Trophoblast cell (in vitro differentiated cells and primary cell): ENCODE data around the gene GIGYF2.

ENCODE experiments used
- DNase-seq, 2 donors: peaks; one replicate each; pipeline ENCODE4 v3.0.0-alpha.2; 2016
- H2AFZ ChIP-seq: 2 replicates; pipeline ENCODE4 v1.6.1; 2013; ENCODE audit warnings: low read length, moderate library complexity, mild to moderate bottlenecking; ENCODE audit not compliant: insufficient read depth, poor library complexity
- H2AK5ac ChIP-seq: 2 replicates; pipeline ENCODE4 v1.6.1; 2013; ENCODE audit warnings: mild to moderate bottlenecking, low read length
- H2BK120ac ChIP-seq: 2 replicates; pipeline ENCODE4 v1.6.1; 2013; ENCODE audit warnings: low read length, mild to moderate bottlenecking, moderate library complexity; ENCODE audit not compliant: insufficient read depth, poor library complexity
- H2BK12ac ChIP-seq: 2 replicates; pipeline ENCODE4 v1.6.1; 2013; ENCODE audit warnings: mild to moderate bottlenecking, low read length, moderate library complexity
- H2BK5ac ChIP-seq: 2 replicates; pipeline ENCODE4 v1.6.1; 2013; ENCODE audit warnings: low read length, low read depth, moderate library complexity, mild to moderate bottlenecking; ENCODE audit not compliant: poor library complexity
- H3K14ac ChIP-seq: 2 replicates; pipeline ENCODE4 v1.6.1; 2013; ENCODE audit warnings: mild to moderate bottlenecking, low read length
- H3K18ac ChIP-seq: 2 replicates; pipeline ENCODE4 v1.6.1; 2013; ENCODE audit warnings: mild to moderate bottlenecking, low read length
- H3K23ac ChIP-seq: 2 replicates; pipeline ENCODE4 v1.6.1; 2013; ENCODE audit warnings: low read length
- H3K27ac ChIP-seq: 2 replicates; pipeline ENCODE4 v1.5.1; 2013; ENCODE audit warnings: low read depth, mild to moderate bottlenecking, inconsistent platforms, low read length, moderate library complexity
- H3K27me3 ChIP-seq: 2 replicates; pipeline ENCODE4 v1.6.1; 2013; ENCODE audit warnings: inconsistent platforms, mild to moderate bottlenecking, low read length, moderate library complexity; ENCODE audit not compliant: insufficient read depth
- H3K36me3 ChIP-seq, 2 experiments: 1 replicate in 1 of 2; 2 replicates in 1 of 2; pipeline ENCODE4 v1.6.1; 2013; ENCODE audit warnings: low read length in 2 of 2, mild to moderate bottlenecking in 2 of 2, moderate library complexity in 1 of 2; ENCODE audit not compliant: insufficient read depth in 2 of 2, control insufficient read depth in 1 of 2
- H3K4ac ChIP-seq: 2 replicates; pipeline ENCODE4 v1.6.1; 2013; ENCODE audit warnings: low read depth, mild to moderate bottlenecking, low read length, moderate library complexity
- H3K4me1 ChIP-seq, 2 experiments: 1 replicate in 1 of 2; 2 replicates in 1 of 2; pipeline ENCODE4 v1.6.1; 2013; ENCODE audit warnings: low read length in 2 of 2, mild to moderate bottlenecking in 2 of 2, moderate library complexity in 1 of 2; ENCODE audit not compliant: insufficient read depth in 2 of 2, control insufficient read depth in 1 of 2
- H3K4me2 ChIP-seq: 2 replicates; pipeline ENCODE4 v1.6.1; 2013; ENCODE audit warnings: inconsistent platforms, mild to moderate bottlenecking, low read length, moderate library complexity
- H3K4me3 ChIP-seq: 2 replicates; pipeline ENCODE4 v1.5.1; 2013; ENCODE audit warnings: mild to moderate bottlenecking, low read depth, low read length, inconsistent platforms
- H3K79me1 ChIP-seq: one replicate; pipeline ENCODE4 v1.6.1; 2013; ENCODE audit warnings: low read length
- H3K79me2 ChIP-seq: 2 replicates; pipeline ENCODE4 v1.6.1; 2013; ENCODE audit warnings: low read length, mild to moderate bottlenecking; ENCODE audit not compliant: control insufficient read depth, insufficient read depth, poor library complexity
- H3K9ac ChIP-seq: 2 replicates; pipeline ENCODE4 v1.6.1; 2013; ENCODE audit warnings: mild to moderate bottlenecking, low read length
- H3K9me3 ChIP-seq: 2 replicates; pipeline ENCODE4 v1.6.1; 2013; ENCODE audit warnings: low read depth, mild to moderate bottlenecking, control low read depth, inconsistent platforms, low read length; ENCODE audit not compliant: insufficient read depth
- H4K12ac ChIP-seq: 2 replicates; pipeline ENCODE4 v1.6.1; 2013; ENCODE audit warnings: low read depth, mild to moderate bottlenecking, low read length, moderate library complexity
- H4K8ac ChIP-seq: 2 replicates; pipeline ENCODE4 v1.6.1; 2013; ENCODE audit warnings: low read depth, mild to moderate bottlenecking, low read length, moderate library complexity
- H4K91ac ChIP-seq: one replicate; pipeline ENCODE4 v1.6.1; 2013; ENCODE audit warnings: low read depth, mild to moderate bottlenecking, low read length, moderate library complexity
- whole genome bisulfite sequencing: extraction: QIAGEN DNeasy Blood & Tissue Kit; methylation state at CpG from one replicate; pipeline ENCODE4 v1.1.7; 2013; ENCODE audit warnings: missing lambda C conversion rate; ENCODE audit not compliant: insufficient read length, insufficient coverage; ENCODE audit errors: extremely low coverage; 5-methylcytosine and 5-hydroxymethylcytosine counted together

The GIGYF2 gene

GRCh38 chr2:232888099-232888836 lies 191.1 kb downstream of the GIGYF2 start:
- H3K4me2 ChIP-seq = no peak overlapping the region
- no peak overlapping the region for H3K4ac ChIP-seq
- WGBS = no CpG with 5 or more reads among the region's 21 CpGs
- H3K27me3 ChIP-seq = no peaks in the 10 kb centered on the region
- H3K4me1 ChIP-seq = peaks cover 8% of the 10 kb centered on the region in 2 experiments
- no peak overlapping the region for H4K12ac ChIP-seq
- H3K18ac ChIP-seq = no peak overlapping the region
- no peak overlapping the region for H2BK5ac ChIP-seq
- no peaks in the 10 kb centered on the region for H3K79me2 ChIP-seq
- peak overlapping the region; percentile 55 for H3K4me3 ChIP-seq
- H3K27ac ChIP-seq = no peak overlapping the region
- H2BK12ac ChIP-seq = no peak overlapping the region
- no peak overlapping the region for H3K14ac ChIP-seq
- no peak for DNase-seq
- no peaks in the 10 kb centered on the region for H3K36me3 ChIP-seq
- H2BK120ac ChIP-seq = no peak overlapping the region
- H2AK5ac ChIP-seq = no peak overlapping the region
- peaks cover 8% of the 10 kb centered on the region for H3K9me3 ChIP-seq
- no peaks in the 10 kb centered on the region for H3K79me1 ChIP-seq
- no peak overlapping the region for H4K91ac ChIP-seq
- peak overlapping the region; percentile 14 for H3K23ac ChIP-seq
- H4K8ac ChIP-seq = no peak overlapping the region
- H2AFZ ChIP-seq = no peak overlapping the region
- no peak overlapping the region for H3K9ac ChIP-seq

GRCh38 chr2:232888839-232889529 lies 191.9 kb downstream of the GIGYF2 start:
- no peak for DNase-seq
- Histone ChIP-seq H3K27ac (no peak overlapping the region), H3K4me3 (peak overlapping the region; percentile 45), H2BK5ac (no peak overlapping the region), H3K27me3 (no peaks in the 10 kb centered on the region), H3K9me3 (peaks cover 8% of the 10 kb centered on the region), H3K36me3 (no peaks in the 10 kb centered on the region), H3K4me2 (no peak overlapping the region), H2BK120ac (no peak overlapping the region), H3K9ac (no peak overlapping the region), H3K4ac (no peak overlapping the region), H2AK5ac (no peak overlapping the region), H3K79me1 (no peaks in the 10 kb centered on the region), H2BK12ac (no peak overlapping the region), H3K18ac (no peak overlapping the region), H3K14ac (no peak overlapping the region), H2AFZ (no peak overlapping the region), H4K12ac (no peak overlapping the region), H4K8ac (no peak overlapping the region), H3K23ac (no peak overlapping the region), H3K4me1 (peaks cover 8% of the 10 kb centered on the region in 2 experiments), H3K79me2 (no peaks in the 10 kb centered on the region), H4K91ac (no peak overlapping the region)
- no CpG with 5 or more reads among the region's 14 CpGs for WGBS

- Histone ChIP-seq H4K12ac (no peak overlapping the region), H3K4me2 (no peak overlapping the region), H3K79me2 (no peaks in the 10 kb centered on the region), H4K91ac (no peak overlapping the region), H3K14ac (no peak overlapping the region), H3K9me3 (peaks cover 8% of the 10 kb centered on the region), H2BK5ac (no peak overlapping the region), H3K36me3 (no peaks in the 10 kb centered on the region), H2BK120ac (no peak overlapping the region), H3K23ac (no peak overlapping the region), H3K79me1 (no peaks in the 10 kb centered on the region), H3K4me1 (peaks cover 8% of the 10 kb centered on the region in 2 experiments), H3K18ac (no peak overlapping the region), H2BK12ac (no peak overlapping the region), H3K9ac (no peak overlapping the region), H4K8ac (no peak overlapping the region), H2AFZ (no peak overlapping the region), H3K4ac (no peak overlapping the region), H3K27me3 (no peaks in the 10 kb centered on the region), H3K27ac (no peak overlapping the region), H2AK5ac (no peak overlapping the region), H3K4me3 (no peak overlapping the region)
- no peak for DNase-seq
- whole genome bisulfite sequencing = no CpG with 5 or more reads among the region's 5 CpGs
These were observed 192.8 kb downstream of the GIGYF2 start for GRCh38 chr2:232889876-232890401.

DNA sequence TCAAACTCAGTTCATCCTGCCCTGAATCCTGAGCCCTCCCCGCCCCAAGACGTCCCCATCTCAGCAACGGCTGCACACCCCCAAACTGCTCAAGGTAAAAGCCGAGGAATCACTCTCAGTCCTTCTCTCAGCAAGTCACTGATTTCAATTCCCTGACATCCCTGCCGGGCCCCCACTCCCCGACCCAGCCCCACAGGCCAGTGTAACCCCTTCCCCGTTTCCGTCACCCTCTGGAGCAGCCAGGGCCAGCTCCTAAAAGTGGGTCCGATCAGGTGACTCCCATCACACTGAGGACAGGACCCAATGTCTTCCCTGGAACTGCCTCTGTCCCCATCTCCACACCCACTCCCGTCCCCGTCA lies 193.4 kb downstream of the GIGYF2 start:
- no peak overlapping the region for H3K4ac ChIP-seq
- no peak overlapping the region for H3K9ac ChIP-seq
- no peak overlapping the region for H2AFZ ChIP-seq
- no peaks in the 10 kb centered on the region for H3K79me2 ChIP-seq
- no peak overlapping the region for H3K4me3 ChIP-seq
- H3K36me3 ChIP-seq = no peaks in the 10 kb centered on the region
- peaks cover 8% of the 10 kb centered on the region for H3K9me3 ChIP-seq
- no peaks in the 10 kb centered on the region for H3K79me1 ChIP-seq
- DNase-seq = no peak
- no peak overlapping the region for H2BK5ac ChIP-seq
- no CpG with 5 or more reads among the region's 11 CpGs for WGBS
- H2BK12ac ChIP-seq = no peak overlapping the region
- no peak overlapping the region for H3K18ac ChIP-seq
- H3K4me2 ChIP-seq = no peak overlapping the region
- H2AK5ac ChIP-seq = no peak overlapping the region
- H3K4me1 ChIP-seq = peaks cover 6 to 8% of the 10 kb centered on the region in 2 experiments
- no peak overlapping the region for H4K91ac ChIP-seq
- H3K14ac ChIP-seq = no peak overlapping the region
- H3K27me3 ChIP-seq = no peaks in the 10 kb centered on the region
- no peak overlapping the region for H3K27ac ChIP-seq
- H2BK120ac ChIP-seq = no peak overlapping the region
- no peak overlapping the region for H4K12ac ChIP-seq
- no peak overlapping the region for H3K23ac ChIP-seq
- H4K8ac ChIP-seq = peak overlapping the region; percentile 25
